HepG2 (cell line): ENCODE measurements around the gene CD151. TPM values are rescaled to one million over a fixed set of nuclear protein-coding genes. Genes with fewer than 3 reads are reported as not detected.

ENCODE experiments used
- ATAC-seq: fragments of 200-7000 bp; cut with Tn5 transposase; 3 replicates; pipeline ENCODE4 v1.9.1; 2020; ENCODE audit warnings: mild to moderate bottlenecking, moderate library complexity
- BruUV-seq: library from RNA; stranded (reverse); fragments of 400-500 nt; replicated peaks from 2 replicates; lab custom pipeline; 2021; lab: Mats Ljungman, UMichigan
- CTCF ChIA-PET: fragments of 300-600 bp; formaldehyde crosslinking; extraction: SDS; loops from one replicate; lab custom pipeline; 2021; ENCODE audit warnings: low total read pairs, inconsistent platforms, low intra/inter-chr PET ratio; lab: Yijun Ruan, JAX
- POLR2A ChIA-PET: fragments of 350-600 bp; sonication (Branson Sonifier 250); formaldehyde crosslinking; loops from one replicate; lab custom pipeline; 2020; ENCODE audit warnings: antibody characterized with exemption, inconsistent platforms; lab: Yijun Ruan, JAX
- DNase-seq: peaks from one replicate; pipeline ENCODE4 v3.0.0-alpha.2; 2015; ENCODE audit warnings: low spot score
- FAIRE-seq: peaks from 3 replicates; lab custom pipeline; 2011; peaks lifted over from hg19 to GRCh38; lab: Jason Lieb, UNC
- H2AFZ ChIP-seq: one replicate; pipeline ENCODE4 v1.6.1; 2011; ENCODE audit warnings: low read length, inconsistent platforms
- H3K27ac ChIP-seq: fragments of 300-600 bp; 3 replicates; pipeline ENCODE4 v1.8.0; 2011; ENCODE audit warnings: mixed run types, mild to moderate bottlenecking, mixed read lengths, low read length, inconsistent platforms; ENCODE audit not compliant: insufficient read depth; ENCODE audit errors: extremely low read length
- H3K27me3 ChIP-seq, 2 experiments: fragments of 200-600 bp in 1 of 2; 2 replicates in 1 of 2; 3 replicates in 1 of 2; pipeline versions ENCODE4 v1.6.0 to v1.8.0; 2011; ENCODE audit warnings: low read length in 2 of 2, mild to moderate bottlenecking in 2 of 2, moderate library complexity in 2 of 2, inconsistent platforms in 1 of 2; ENCODE audit not compliant: insufficient read depth in 2 of 2, control insufficient read depth in 1 of 2
- H3K36me3 ChIP-seq, 2 experiments: fragments of 200-600 bp in 1 of 2; replicated peaks in 1 of 2; 2 replicates in 1 of 2; 3 replicates in 1 of 2; pipeline versions ENCODE4 v1.5.1 to v1.8.0; 2011; ENCODE audit warnings: low read length in 2 of 2, inconsistent platforms in 1 of 2; ENCODE audit not compliant: insufficient read depth in 2 of 2, control insufficient read depth in 1 of 2
- H3K4me1 ChIP-seq: 2 replicates; pipeline ENCODE4 v1.5.1; 2012; ENCODE audit warnings: low read length, inconsistent platforms; ENCODE audit not compliant: insufficient read depth
- H3K4me2 ChIP-seq: 2 replicates; pipeline ENCODE4 v1.6.0; 2011; ENCODE audit warnings: low read depth, low read length, inconsistent platforms
- H3K4me3 ChIP-seq, 3 experiments: fragments of 200-600 bp in 1 of 3; sonication (generic), shearing (Covaris generic) in 1 of 3; replicated peaks in 1 of 3; 2 replicates each; pipeline ENCODE4 v1.5.1; 2011 to 2016; ENCODE audit warnings: low read length in 3 of 3, inconsistent platforms in 2 of 3, low read depth in 2 of 3, mild to moderate bottlenecking in 2 of 3, control low read depth in 1 of 3, mixed read lengths in 1 of 3; ENCODE audit not compliant: insufficient read depth in 1 of 3
- H3K79me2 ChIP-seq: one replicate; pipeline ENCODE4 v1.6.1; 2011; ENCODE audit warnings: low read length, inconsistent platforms; ENCODE audit not compliant: insufficient read depth
- H3K9ac ChIP-seq: 2 replicates; pipeline ENCODE4 v1.6.0; 2011; ENCODE audit warnings: mild to moderate bottlenecking, low read depth, low read length, inconsistent platforms; ENCODE audit not compliant: insufficient read depth
- H3K9me3 ChIP-seq: 2 replicates; pipeline ENCODE4 v1.5.1; 2012; ENCODE audit warnings: mild to moderate bottlenecking, low read length
- H4K20me1 ChIP-seq: 2 replicates; pipeline ENCODE4 v1.6.0; 2011; ENCODE audit warnings: inconsistent platforms, mild to moderate bottlenecking, low read length, moderate library complexity; ENCODE audit not compliant: insufficient read depth
- CCDC6 ChIP-seq: sonication (generic); formaldehyde crosslinking; IDR thresholded peaks from 2 replicates; pipeline ENCODE4 v1.8.1; 2022; ENCODE audit warnings: mild to moderate bottlenecking, missing genetic modification reagents, moderate library complexity
- FIP1L1 ChIP-seq: fragments of 200-400 bp; formaldehyde crosslinking; IDR thresholded peaks from 2 replicates; pipeline ENCODE4 v1.6.1; 2018; ENCODE audit warnings: low read depth, mild to moderate bottlenecking, low read length, moderate library complexity, borderline replicate concordance; ENCODE audit not compliant: insufficient read depth
- MATR3 ChIP-seq: sonication (generic); formaldehyde crosslinking; IDR thresholded peaks from 2 replicates; pipeline ENCODE4 v1.4.0; 2020; ENCODE audit warnings: missing genetic modification reagents
- NBN ChIP-seq: fragments of 450-650 bp; conservative IDR thresholded peaks from 2 replicates; pipeline ENCODE4 v1.6.1; 2017
- NRL ChIP-seq: sonication (generic); formaldehyde crosslinking; IDR thresholded peaks from 2 replicates; pipeline ENCODE4 v1.5.0; 2020; ENCODE audit warnings: missing genetic modification reagents, mild to moderate bottlenecking, moderate library complexity, borderline replicate concordance
- PAX8 ChIP-seq: sonication (generic); formaldehyde crosslinking; IDR thresholded peaks from 2 replicates; pipeline ENCODE4 v1.8.0; 2022; ENCODE audit warnings: mild to moderate bottlenecking, missing genetic modification reagents, borderline replicate concordance
- POGK ChIP-seq: sonication (generic); formaldehyde crosslinking; conservative IDR thresholded peaks from 2 replicates; pipeline ENCODE4 v1.8.0; 2022; ENCODE audit warnings: mild to moderate bottlenecking, moderate library complexity, missing genetic modification reagents
- POLR2AphosphoS2 ChIP-seq: IDR thresholded peaks from 2 replicates; pipeline ENCODE4 v1.6.1; 2011; ENCODE audit warnings: low read depth, low read length, improper control_type of control experiment
- POLR2G ChIP-seq: fragments of 200-400 bp; formaldehyde crosslinking; IDR thresholded peaks from 2 replicates; pipeline ENCODE4 v1.6.1; 2018; ENCODE audit warnings: mild to moderate bottlenecking, low read depth, low read length, moderate library complexity
- RFX3 ChIP-seq: IDR thresholded peaks from 2 replicates; pipeline ENCODE4 v1.6.1; 2016; ENCODE audit warnings: missing biosample characterization, missing genetic modification reagents
- SMC3 ChIP-seq: IDR thresholded peaks from 2 replicates; pipeline ENCODE4 v1.6.1; 2011; ENCODE audit warnings: low read length, improper control_type of control experiment
- TEAD2 ChIP-seq: sonication (generic); formaldehyde crosslinking; IDR thresholded peaks from 2 replicates; pipeline ENCODE4 v1.9.0; 2021; ENCODE audit warnings: missing genetic modification reagents
- YEATS2 ChIP-seq: sonication (generic); formaldehyde crosslinking; IDR thresholded peaks from 2 replicates; pipeline ENCODE4 v1.4.0; 2020; ENCODE audit warnings: missing genetic modification reagents, borderline replicate concordance
- ZBTB26 ChIP-seq: IDR thresholded peaks from 2 replicates; pipeline ENCODE4 v1.6.1; 2016; ENCODE audit warnings: missing compliant biosample characterization, missing genetic modification reagents, borderline replicate concordance
- ZNF12 ChIP-seq: sonication (generic); formaldehyde crosslinking; IDR thresholded peaks from 2 replicates; pipeline ENCODE4 v1.5.0; 2020; ENCODE audit warnings: missing genetic modification reagents
- ZNF24 ChIP-seq: fragments of 450-650 bp; IDR thresholded peaks from 2 replicates; pipeline ENCODE4 v1.6.1; 2017; ENCODE audit warnings: antibody characterized with exemption, mild to moderate bottlenecking
- ZNF30 ChIP-seq: sonication (generic); formaldehyde crosslinking; IDR thresholded peaks from 2 replicates; pipeline ENCODE4 v1.5.0; 2020; ENCODE audit warnings: mild to moderate bottlenecking, missing genetic modification reagents
- ZNF317 ChIP-seq: sonication (generic); formaldehyde crosslinking; IDR thresholded peaks from 2 replicates; pipeline ENCODE4 v1.5.0; 2020; ENCODE audit warnings: mild to moderate bottlenecking, missing genetic modification reagents
- ZNF496 ChIP-seq: sonication (generic); formaldehyde crosslinking; IDR thresholded peaks from 2 replicates; pipeline ENCODE4 v1.8.1; 2023; ENCODE audit warnings: mild to moderate bottlenecking, moderate library complexity, missing genetic modification reagents; ENCODE audit not compliant: insufficient replicate concordance
- ZNF530 ChIP-seq: sonication (generic); formaldehyde crosslinking; IDR thresholded peaks from 2 replicates; pipeline ENCODE4 v1.5.0; 2020; ENCODE audit warnings: low read depth, mild to moderate bottlenecking, missing genetic modification reagents
- ZNF775 ChIP-seq: sonication (generic); formaldehyde crosslinking; IDR thresholded peaks from 2 replicates; pipeline ENCODE4 v1.4.0; 2020; ENCODE audit warnings: missing genetic modification reagents, mild to moderate bottlenecking, moderate library complexity, borderline replicate concordance
- ZNF850 ChIP-seq: sonication (generic); formaldehyde crosslinking; conservative IDR thresholded peaks from 2 replicates; pipeline ENCODE4 v1.9.0; 2021; ENCODE audit warnings: mild to moderate bottlenecking, missing genetic modification reagents
- ZSCAN21 ChIP-seq: sonication (generic); formaldehyde crosslinking; IDR thresholded peaks from 2 replicates; pipeline ENCODE4 v1.8.0; 2022; ENCODE audit warnings: mild to moderate bottlenecking, missing genetic modification reagents, moderate library complexity, borderline replicate concordance
- WGBS: methylation state at CpG from one replicate; pipeline ENCODE4 v1.1.6; 2017; ENCODE audit warnings: low lambda C conversion rate; 5-methylcytosine and 5-hydroxymethylcytosine counted together
- in situ Hi-C: cut with HindIII; loops from 2 replicates; pipeline ENCODE4 v1.10.0; 2017; ENCODE audit warnings: low pct_unique_long_range_greater_than_20kb; ENCODE audit not compliant: extremely low pct_ligation_motif_present
- intact Hi-C: fragments of 100-400 bp; cut with micrococcal nuclease; formaldehyde crosslinking; loops from one replicate; pipeline ENCODE4 v1.10.0; 2022; ENCODE audit not compliant: unreplicated experiment
- polyA plus RNA-seq, 8 experiments: library from polyadenylated mRNA; depleted of rRNA in 3 of 8; stranded (reverse) in 7 of 8; unstranded in 1 of 8; fragments of >200 nt; fragmentation: Illumina TruSeq in 4 of 8; extraction: Trizol in 4 of 8; gene quantifications; 2 replicates each; pipeline versions ENCODE4 v1.2.1 to v1.2.3, GENCODE V29; 2011 to 2016; ENCODE audit warnings: low read depth in 4 of 8, missing spikeins in 1 of 8, mixed read lengths in 1 of 8; ENCODE audit not compliant: insufficient read depth in 1 of 8
- total RNA-seq, 5 experiments: library from RNA; depleted of rRNA; stranded (reverse); fragments of >200 nt; fragmentation: Illumina TruSeq; extraction: Trizol; gene quantifications; 2 replicates each; pipeline ENCODE4 v1.2.3, GENCODE V29; 2016; ENCODE audit warnings: low read depth in 1 of 5

The CD151 gene
- total and polyA plus RNA-seq, 2 of the 13 experiments (the other 11 are each of a cell fraction or from before 2014, with no cell fraction given): 125 to 197 TPM

- intact Hi-C loops: no loop called here
- TSS peak; percentile 55 for BruUV-seq
- no peaks in the 10 kb centered on the region for H4K20me1 ChIP-seq
- peak overlapping the region; percentile 69 to 83 (median 80) for H3K4me3 ChIP-seq
- DNase-seq: peak; percentile 47
- POLR2A ChIA-PET: interaction anchor here (1.8 to 16.1 kb wide), 4 partner anchors 8 to 28 kb away, joined by 4 to 264 read pairs (median 75); partner anchors contain the start of genes PNPLA2, POLR2L, RPLP2 and TSPAN4
- H3K4me2 ChIP-seq: peak overlapping the region; percentile 91
- H3K9me3 ChIP-seq: no peaks in the 10 kb centered on the region
- no peak for FAIRE-seq
- in situ Hi-C loops: no loop called here
- H3K79me2 ChIP-seq: no peaks in the 10 kb centered on the region
- under 1% methylated on average over 18 of the region's 66 CpGs for WGBS
- H3K27me3 ChIP-seq: no peaks in the 10 kb centered on the region
- peaks cover 68% of the 10 kb centered on the region for H3K4me1 ChIP-seq
- CTCF ChIA-PET: no interaction called here
- H2AFZ ChIP-seq: no peak overlapping the region
- H3K27ac ChIP-seq: peak overlapping the region; percentile 77
- ATAC-seq: peak; percentile 51
- peak overlapping the region; percentile 74 for H3K9ac ChIP-seq
- peaks cover 4 to 14% of the 10 kb centered on the region in 2 experiments; a peak in 3 of 5 replicates for H3K36me3 ChIP-seq
- TF ChIP-seq ZNF12 (CRISPR knock-in tag) (no peak), POGK (CRISPR knock-in tag) (peak; percentile 40; the same call in 1 of the 2 replicates), RFX3 (no peak), MATR3 (CRISPR knock-in tag) (no peak), ZNF775 (CRISPR knock-in tag) (no peak), TEAD2 (CRISPR knock-in tag) (no peak), PAX8 (CRISPR knock-in tag) (no peak), FIP1L1 (0 out of 2 replicates have a peak, but pooled peaks have one; percentile 51), YEATS2 (peak; percentile 63), ZNF24 (no peak), POLR2G (peak; percentile 75), NRL (CRISPR knock-in tag) (peak; percentile 71; the same call in 1 of the 2 replicates), ZNF850 (CRISPR knock-in tag) (no peak), ZNF496 (no peak), ZBTB26 (CRISPR knock-in tag) (no peak), NBN (no peak), ZNF317 (CRISPR knock-in tag) (peak; percentile 21; the same call in 1 of the 2 replicates), ZNF30 (CRISPR knock-in tag) (peak; percentile 43; the same call in 1 of the 2 replicates), ZSCAN21 (CRISPR knock-in tag) (no peak), SMC3 (no peak), ZNF530 (CRISPR knock-in tag) (no peak), CCDC6 (CRISPR knock-in tag) (no peak), POLR2AphosphoS2 (no peak)
Measured at GRCh38 chr11:827146-827896, 5.4 kb upstream of the CD151 start.
